Measurements from ENCODE around the gene FAM120AOS. TPM values are rescaled to one million over a fixed set of nuclear protein-coding genes. Genes with fewer than 3 reads are reported as not detected.
"Not testable (repeated sequence)": the region's sequence is repeated elsewhere in the genome, so short reads cannot be mapped to it uniquely, and the experiment has no call there.

The FAM120AOS gene
- total RNA-seq, 2 experiments from 2014 or later = 34.9 to 35.4 TPM

GRCh38 chr9:93451849-93452709 lies 1.3 kb downstream of the FAM120AOS start:
- H3K36me3 Mint-ChIP-seq (ENCODE audit: low read depth) = peaks cover 36% of the 10 kb centered on the region
- H3K4me3 Mint-ChIP-seq = peak overlapping the region; percentile 93
- H3K27me3 Mint-ChIP-seq = no peaks in the 10 kb centered on the region
- no peaks in the 10 kb centered on the region for H3K9me3 Mint-ChIP-seq
- ChIA-PET POLR2A (no interaction called here), CTCF (interaction anchor here (6.6 kb wide), 1 partner anchor 114 kb away, joined by 26 read pairs; no protein-coding TSS in a partner anchor)
- peaks cover 54% of the 10 kb centered on the region for H3K4me1 Mint-ChIP-seq
- peak; percentile 54 for DNase-seq
- H3K27ac Mint-ChIP-seq = peak overlapping the region; percentile 96

GRCh38 chr9:93450945-93451815 lies 2.2 kb downstream of the FAM120AOS start, which contains the start of gene FAM120A:
TSS of gene FAM120A (plus strand) at chr9:93451685. CDS start at chr9:93451916, 231 bp downstream.
- no peaks in the 10 kb centered on the region for H3K9me3 Mint-ChIP-seq
- peaks cover 47% of the 10 kb centered on the region for H3K4me1 Mint-ChIP-seq
- H3K27ac Mint-ChIP-seq = peak within 1 kb of the TSS; percentile 96
- POLR2A ChIA-PET = no interaction called here
- H3K36me3 Mint-ChIP-seq (ENCODE audit: low read depth) = peaks cover 37% of the 10 kb centered on the region
- CTCF ChIA-PET = interaction anchor here (0.8 to 6.6 kb wide), 3 partner anchors 22 to 327 kb away, joined by 3 to 26 read pairs (median 3); no protein-coding TSS in a partner anchor
- peak within 1 kb of the TSS; percentile 93 for H3K4me3 Mint-ChIP-seq
- no peaks in the 10 kb centered on the region for H3K27me3 Mint-ChIP-seq
- DNase-seq = peak; percentile 77

- H3K27me3 Mint-ChIP-seq = no peaks in the 10 kb centered on the region
These were observed 5.7 kb downstream of the FAM120AOS start for GRCh38 chr9:93447655-93448054.

GRCh38 chr9:93446073-93446472 lies 7.3 kb downstream of the FAM120AOS start:
- peaks cover 40% of the 10 kb centered on the region for H3K36me3 Mint-ChIP-seq (ENCODE audit: low read depth)
- ChIA-PET CTCF (interaction anchor here (2.4 kb wide), 1 partner anchor 120 kb away, joined by 10 read pairs; no protein-coding TSS in a partner anchor), POLR2A (no interaction called here)
- H3K27ac Mint-ChIP-seq = no peak overlapping the region
- H3K27me3 Mint-ChIP-seq = no peaks in the 10 kb centered on the region
- no peaks in the 10 kb centered on the region for H3K9me3 Mint-ChIP-seq
- no peak overlapping the region for H3K4me3 Mint-ChIP-seq
- no peak for DNase-seq
- peaks cover 29% of the 10 kb centered on the region for H3K4me1 Mint-ChIP-seq

More at GRCh38 chr9:93447655-93448054, 5.7 kb downstream of the FAM120AOS start:
- H3K27ac Mint-ChIP-seq = no peak overlapping the region
- no peaks in the 10 kb centered on the region for H3K9me3 Mint-ChIP-seq
- CTCF ChIA-PET = interaction anchor here (0.6 to 2.4 kb wide), 3 partner anchors 18 to 152 kb away, joined by 3 to 10 read pairs (median 4); no protein-coding TSS in a partner anchor
- no peak for DNase-seq
- POLR2A ChIA-PET = no interaction called here
- no peak overlapping the region for H3K4me3 Mint-ChIP-seq
- H3K4me1 Mint-ChIP-seq = peaks cover 29% of the 10 kb centered on the region
- H3K36me3 Mint-ChIP-seq (ENCODE audit: low read depth) = peaks cover 40% of the 10 kb centered on the region

GRCh38 chr9:93440896-93441580 lies 12.3 kb downstream of the FAM120AOS start:
- CTCF ChIA-PET = no interaction called here
- Mint-ChIP-seq H3K27ac (no peak overlapping the region), H3K27me3 (no peaks in the 10 kb centered on the region), H3K36me3 (ENCODE audit: low read depth) (peaks cover 13% of the 10 kb centered on the region), H3K4me3 (no peak overlapping the region), H3K9me3 (no peaks in the 10 kb centered on the region), H3K4me1 (no peaks in the 10 kb centered on the region)
- DNase-seq = no peak
- POLR2A ChIA-PET = no interaction called here

GRCh38 chr9:93439301-93439700 lies 14.1 kb downstream of the FAM120AOS start:
- H3K9me3 Mint-ChIP-seq; POLR2A ChIA-PET; H3K27me3 Mint-ChIP-seq; DNase-seq; H3K27ac Mint-ChIP-seq; H3K36me3 Mint-ChIP-seq (ENCODE audit: low read depth); CTCF ChIA-PET; H3K4me3 Mint-ChIP-seq; H3K4me1 Mint-ChIP-seq: not testable (repeated sequence)

GRCh38 chr9:93437996-93438395 lies 15.4 kb downstream of the FAM120AOS start:
- Mint-ChIP-seq H3K4me1 (no peaks in the 10 kb centered on the region), H3K36me3 (ENCODE audit: low read depth) (peaks cover 2% of the 10 kb centered on the region), H3K9me3 (no peaks in the 10 kb centered on the region), H3K27me3 (no peaks in the 10 kb centered on the region), H3K4me3 (no peak overlapping the region), H3K27ac (no peak overlapping the region)
- no peak for DNase-seq
- ChIA-PET CTCF (no interaction called here), POLR2A (no interaction called here)

GRCh38 chr9:93436655-93437407 lies 16.6 kb downstream of the FAM120AOS start:
- no peak for DNase-seq
- Mint-ChIP-seq H3K4me1 (peaks cover under 1% of the 10 kb centered on the region), H3K4me3 (no peak overlapping the region), H3K9me3 (no peaks in the 10 kb centered on the region), H3K27ac (peak overlapping the region; percentile 54), H3K27me3 (no peaks in the 10 kb centered on the region), H3K36me3 (ENCODE audit: low read depth) (peaks cover 2% of the 10 kb centered on the region)
- CTCF ChIA-PET = no interaction called here
- POLR2A ChIA-PET = no interaction called here

- H3K27me3 Mint-ChIP-seq = no peaks in the 10 kb centered on the region
- POLR2A ChIA-PET = no interaction called here
These were observed 17.2 kb downstream of the FAM120AOS start for GRCh38 chr9:93436218-93436617.

GRCh38 chr9:93435386-93435785 lies 18.0 kb downstream of the FAM120AOS start:
- H3K27ac Mint-ChIP-seq = no peak overlapping the region
- no peak for DNase-seq
- H3K36me3 Mint-ChIP-seq (ENCODE audit: low read depth) = peaks cover 2% of the 10 kb centered on the region
- ChIA-PET CTCF (no interaction called here), POLR2A (no interaction called here)
- H3K27me3 Mint-ChIP-seq = no peaks in the 10 kb centered on the region
- no peaks in the 10 kb centered on the region for H3K9me3 Mint-ChIP-seq
- peaks cover 5% of the 10 kb centered on the region for H3K4me1 Mint-ChIP-seq
- H3K4me3 Mint-ChIP-seq = no peak overlapping the region

More at GRCh38 chr9:93436218-93436617, 17.2 kb downstream of the FAM120AOS start:
- Mint-ChIP-seq H3K27ac (no peak overlapping the region), H3K4me1 (peaks cover 5% of the 10 kb centered on the region), H3K4me3 (no peak overlapping the region), H3K36me3 (ENCODE audit: low read depth) (peaks cover 2% of the 10 kb centered on the region), H3K9me3 (no peaks in the 10 kb centered on the region)
- CTCF ChIA-PET = no interaction called here
- DNase-seq = no peak

GRCh38 chr9:93434056-93434455 lies 19.3 kb downstream of the FAM120AOS start:
- Mint-ChIP-seq H3K36me3 (ENCODE audit: low read depth) (peaks cover 2% of the 10 kb centered on the region), H3K4me3 (no peak overlapping the region), H3K27me3 (peaks cover 3% of the 10 kb centered on the region), H3K27ac (no peak overlapping the region), H3K4me1 (peaks cover 5% of the 10 kb centered on the region), H3K9me3 (no peaks in the 10 kb centered on the region)
- CTCF ChIA-PET = no interaction called here
- POLR2A ChIA-PET = no interaction called here
- DNase-seq = no peak

- Mint-ChIP-seq H3K36me3 (ENCODE audit: low read depth) (peaks cover 2% of the 10 kb centered on the region), H3K27ac (no peak overlapping the region), H3K9me3 (no peaks in the 10 kb centered on the region), H3K27me3 (peaks cover 3% of the 10 kb centered on the region), H3K4me1 (peaks cover 5% of the 10 kb centered on the region), H3K4me3 (no peak overlapping the region)
- CTCF ChIA-PET = no interaction called here
- POLR2A ChIA-PET = no interaction called here
- no peak for DNase-seq
These were observed 20.4 kb downstream of the FAM120AOS start for GRCh38 chr9:93432964-93433363.

Data from activated CD4-positive, alpha-beta T cell treated with anti-CD3 and anti-CD28 coated beads, Interleukin-2, amount 10 ng/mL, durations not matched to agents 7 days and 5 days (primary cell).